Panc1 (cell line): ENCODE results near the gene OR10J4. TPM values are rescaled to one million over a fixed set of nuclear protein-coding genes. Genes with fewer than 3 reads are reported as not detected.

Experiments used
- ATAC-seq: fragments of 200-7000 bp; cut with Tn5 transposase; 2 replicates; pipeline ENCODE4 v1.9.1; 2020; ENCODE audit warnings: mild to moderate bottlenecking, moderate library complexity
- BruUV-seq: library from RNA; stranded (reverse); fragments of 400-500 nt; replicated peaks from 2 replicates; lab custom pipeline; 2021; lab: Mats Ljungman, UMichigan
- CTCF ChIA-PET: fragments of 300-600 bp; sonication (Branson Sonifier 250); formaldehyde crosslinking; loops from one replicate; lab custom pipeline; 2022; ENCODE audit warnings: antibody characterized with exemption; lab: Charles Lee
- POLR2A ChIA-PET: fragments of 300-600 bp; sonication (Branson Sonifier 250); formaldehyde crosslinking; loops from one replicate; lab custom pipeline; 2022; ENCODE audit warnings: antibody characterized with exemption; lab: Charles Lee
- DNase-seq: peaks from one replicate; pipeline ENCODE4 v3.0.0-alpha.2; 2010; ENCODE audit warnings: low read depth, low spot score
- H3K27ac ChIP-seq: 2 replicates; pipeline ENCODE4 v1.5.1; 2011; ENCODE audit warnings: mild to moderate bottlenecking, low read length, inconsistent platforms
- H3K27me3 ChIP-seq: fragments of 200-500 bp; sonication (Bioruptor generic); 2 replicates; pipeline ENCODE4 v1.6.0; 2014; ENCODE audit warnings: low read length, inconsistent platforms; ENCODE audit not compliant: control insufficient read depth, insufficient read depth
- H3K36me3 ChIP-seq: fragments of 200-500 bp; sonication (Bioruptor generic); 2 replicates; pipeline ENCODE4 v1.5.1; 2014; ENCODE audit warnings: inconsistent platforms, mild to moderate bottlenecking, low read length, moderate library complexity; ENCODE audit not compliant: control insufficient read depth, insufficient read depth
- H3K4me1 ChIP-seq: 2 replicates; pipeline ENCODE4 v1.5.1; 2011; ENCODE audit warnings: inconsistent platforms, mild to moderate bottlenecking, low read length, moderate library complexity; ENCODE audit not compliant: control insufficient read depth, insufficient read depth
- H3K4me3 ChIP-seq, 2 experiments: 2 replicates each; pipeline ENCODE4 v1.5.1; 2011 to 2012; ENCODE audit warnings: low read depth in 2 of 2, low read length in 2 of 2, mild to moderate bottlenecking in 2 of 2, inconsistent platforms in 1 of 2, moderate library complexity in 1 of 2
- H3K9me3 ChIP-seq: fragments of 200-500 bp; sonication (Bioruptor generic); 2 replicates; pipeline ENCODE4 v1.5.1; 2014; ENCODE audit warnings: low read depth, mild to moderate bottlenecking, inconsistent platforms, low read length, moderate library complexity; ENCODE audit not compliant: control insufficient read depth, insufficient read depth
- POLR2AphosphoS5 ChIP-seq: IDR thresholded peaks from 2 replicates; pipeline ENCODE4 v1.6.1; 2012; ENCODE audit warnings: mild to moderate bottlenecking, low read depth, low read length, moderate library complexity
- REST ChIP-seq, 2 experiments: IDR thresholded peaks; 2 replicates each; pipeline ENCODE4 v1.6.1; 2011 to 2012; ENCODE audit warnings: low read depth in 2 of 2, control low read depth in 1 of 2, low read length in 1 of 2, mild to moderate bottlenecking in 1 of 2, moderate library complexity in 1 of 2; ENCODE audit not compliant: insufficient read depth in 1 of 2
- SIN3A ChIP-seq: IDR thresholded peaks from 2 replicates; pipeline ENCODE4 v1.6.1; 2012; ENCODE audit warnings: low read depth, mild to moderate bottlenecking, low read length, moderate library complexity, borderline replicate concordance; ENCODE audit not compliant: insufficient read depth
- TCF7L2 ChIP-seq: IDR thresholded peaks from 2 replicates; pipeline ENCODE4 v1.6.1; 2011; ENCODE audit warnings: mild to moderate bottlenecking, low read depth, low read length, inconsistent platforms
- in situ Hi-C: cut with HindIII; loops from 2 replicates; pipeline ENCODE4 v1.10.0; 2016; ENCODE audit warnings: low sequenced_read_pairs, low pct_unique_long_range_greater_than_20kb
- intact Hi-C: fragments of 100-400 bp; cut with micrococcal nuclease; formaldehyde crosslinking; loops from one replicate; pipeline ENCODE4 v1.10.0; 2022; ENCODE audit not compliant: unreplicated experiment
- total RNA-seq: library from RNA; stranded (reverse); gene quantifications from one replicate; pipeline ENCODE4 v1.2.1, GENCODE V29; 2021; ENCODE audit not compliant: unreplicated experiment
- TF ChIP-seq, protein P1 (sequence below): fragments of 450-650 bp; IDR thresholded peaks from 2 replicates; pipeline ENCODE4 v1.5.1; 2017; ENCODE audit warnings: mild to moderate bottlenecking

The OR10J4 gene
- total RNA-seq, 1 experiment from 2014 or later = not detected

- ATAC-seq (no peak), DNase-seq (no peak)
- CTCF ChIA-PET = no interaction called here
- Histone ChIP-seq H3K27ac (no peak overlapping the region), H3K4me3 (no peak overlapping the region), H3K27me3 (no peaks in the 10 kb centered on the region), H3K36me3 (no peaks in the 10 kb centered on the region), H3K4me1 (no peaks in the 10 kb centered on the region), H3K9me3 (no peaks in the 10 kb centered on the region)
- in situ Hi-C loops (no loop called here), intact Hi-C loops (no loop called here)
- POLR2A ChIA-PET = no interaction called here
- BruUV-seq = no TSS peak
- no peak for TF ChIP-seq POLR2AphosphoS5
These were observed 41.3 kb downstream of the OR10J4 start for GRCh38 chr1:159473335-159473734.

DNA sequence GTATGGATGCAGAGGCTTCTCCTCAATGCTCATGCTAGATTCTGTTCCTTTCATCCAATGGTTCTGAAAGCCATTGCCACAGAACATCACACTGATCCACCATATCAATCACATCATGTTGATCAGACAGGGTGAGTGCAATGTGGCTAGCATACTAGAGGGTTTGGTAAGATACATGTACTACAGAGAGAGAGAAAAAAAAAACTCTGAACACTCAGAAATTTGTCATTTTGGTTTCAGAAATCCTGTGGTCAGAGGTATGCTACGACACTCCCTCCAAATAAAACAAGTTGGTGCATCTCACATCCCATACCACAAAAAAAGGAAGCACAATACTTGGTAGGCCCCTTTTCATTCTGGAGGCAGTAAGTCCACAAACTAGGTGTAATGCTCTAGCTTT, 42.9 kb downstream of the OR10J4 start:
- ChIA-PET POLR2A (no interaction called here), CTCF (no interaction called here)
- no peak for ATAC-seq
- Histone ChIP-seq H3K9me3 (no peaks in the 10 kb centered on the region), H3K27me3 (no peaks in the 10 kb centered on the region), H3K4me1 (no peaks in the 10 kb centered on the region), H3K36me3 (no peaks in the 10 kb centered on the region), H3K27ac (no peak overlapping the region), H3K4me3 (no peak overlapping the region)
- BruUV-seq = no TSS peak
- no peak for DNase-seq
- TF ChIP-seq SIN3A (no peak), REST (IDR thresholded peaks at IDR 0.05; ENCODE audit: insufficient read depth in 1 of 2, low read depth in 2 of 2, low read length in 1 of 2) (no peak), TCF7L2 (no peak), POLR2AphosphoS5 (no peak)
- TF ChIP-seq, protein P1, sequence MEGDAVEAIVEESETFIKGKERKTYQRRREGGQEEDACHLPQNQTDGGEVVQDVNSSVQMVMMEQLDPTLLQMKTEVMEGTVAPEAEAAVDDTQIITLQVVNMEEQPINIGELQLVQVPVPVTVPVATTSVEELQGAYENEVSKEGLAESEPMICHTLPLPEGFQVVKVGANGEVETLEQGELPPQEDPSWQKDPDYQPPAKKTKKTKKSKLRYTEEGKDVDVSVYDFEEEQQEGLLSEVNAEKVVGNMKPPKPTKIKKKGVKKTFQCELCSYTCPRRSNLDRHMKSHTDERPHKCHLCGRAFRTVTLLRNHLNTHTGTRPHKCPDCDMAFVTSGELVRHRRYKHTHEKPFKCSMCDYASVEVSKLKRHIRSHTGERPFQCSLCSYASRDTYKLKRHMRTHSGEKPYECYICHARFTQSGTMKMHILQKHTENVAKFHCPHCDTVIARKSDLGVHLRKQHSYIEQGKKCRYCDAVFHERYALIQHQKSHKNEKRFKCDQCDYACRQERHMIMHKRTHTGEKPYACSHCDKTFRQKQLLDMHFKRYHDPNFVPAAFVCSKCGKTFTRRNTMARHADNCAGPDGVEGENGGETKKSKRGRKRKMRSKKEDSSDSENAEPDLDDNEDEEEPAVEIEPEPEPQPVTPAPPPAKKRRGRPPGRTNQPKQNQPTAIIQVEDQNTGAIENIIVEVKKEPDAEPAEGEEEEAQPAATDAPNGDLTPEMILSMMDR = no peak
- in situ Hi-C loops = no loop called here
- intact Hi-C loops = no loop called here

Other genes starting within 250 kb of the OR10J4 start
- not detected for gene ACKR1, start 227.3 kb upstream of the OR10J4 start, total RNA-seq
- gene FCER1A, start 129.9 kb upstream of the OR10J4 start, total RNA-seq = not detected
- not detected for gene OR10J1, start 7.5 kb downstream of the OR10J4 start, total RNA-seq
- gene OR10J5, start 103.8 kb downstream of the OR10J4 start, total RNA-seq = not detected
- 0.33 TPM for gene APCS, start 155.6 kb downstream of the OR10J4 start, total RNA-seq